HG02884 (cell line): ENCODE measurements around the gene TCEA2.
"Not testable (repeated sequence)": the region's sequence is repeated elsewhere in the genome, so short reads cannot be mapped to it uniquely, and the experiment has no call there.

Experiments
- ATAC-seq: cut with Tn5 transposase; IDR thresholded peaks from one replicate; pipeline ENCODE4 v1.9.1; 2021; ENCODE audit warnings: mild to moderate bottlenecking, moderate library complexity; ENCODE audit not compliant: unreplicated experiment

TCEA2 gene

GRCh38 chr20:64076061-64076997, 13.3 kb downstream of the TCEA2 start:
- ATAC-seq: no peak

- no peak for ATAC-seq
Measured at GRCh38 chr20:64077094-64077493, 14.1 kb downstream of the TCEA2 start.

DNA sequence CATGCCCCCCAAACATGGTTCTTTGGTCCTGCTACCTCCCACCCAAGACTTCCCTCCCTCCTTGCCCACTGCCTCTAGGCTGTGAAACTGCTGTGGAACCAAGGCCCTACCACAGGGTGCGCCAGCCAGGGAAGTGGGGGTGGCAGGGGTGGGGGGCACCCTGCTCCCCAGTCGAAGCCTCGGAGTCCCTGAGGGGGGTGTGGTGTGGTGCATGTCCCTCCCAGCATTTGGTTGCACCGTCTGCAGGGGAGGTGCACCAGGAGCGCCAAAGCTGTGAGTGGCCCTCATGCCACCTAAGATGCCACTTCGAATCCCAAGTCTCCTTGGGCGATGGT, 14.5 kb downstream of the TCEA2 start:
- no peak for ATAC-seq

DNA sequence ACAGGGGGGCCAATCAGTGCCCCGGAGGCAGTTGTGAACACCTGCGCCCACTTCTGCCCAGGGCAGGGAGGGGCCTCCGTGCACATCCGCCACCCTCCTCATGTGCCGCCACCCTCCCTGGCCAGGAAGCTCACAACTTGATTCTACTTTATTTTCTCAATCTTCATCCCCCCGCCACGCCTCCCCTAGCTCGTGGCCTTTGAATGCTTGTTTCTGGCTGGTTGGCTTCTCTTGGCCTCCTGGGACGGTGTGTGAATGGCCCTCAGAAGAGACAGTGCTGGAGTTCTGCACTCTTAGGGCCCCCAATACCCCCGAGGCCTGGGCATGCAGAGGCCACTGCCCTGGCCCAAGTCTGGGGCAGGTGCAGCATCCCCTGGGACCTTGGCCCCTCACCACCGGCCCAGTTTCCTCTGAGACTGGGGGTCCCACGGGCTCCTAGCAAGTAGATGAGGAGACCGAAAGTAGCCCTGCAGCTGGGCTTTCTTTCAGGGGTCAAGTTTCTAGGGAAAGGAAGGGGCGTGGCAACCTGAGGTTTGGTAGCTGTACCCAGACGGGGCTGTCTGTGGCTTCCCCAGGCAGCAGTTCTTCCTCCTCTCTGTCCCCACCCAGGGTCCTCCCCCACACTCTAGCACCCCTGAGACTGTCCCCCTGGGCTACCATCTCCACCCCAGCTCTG, 15.0 kb downstream of the TCEA2 start:
- no peak for ATAC-seq

DNA sequence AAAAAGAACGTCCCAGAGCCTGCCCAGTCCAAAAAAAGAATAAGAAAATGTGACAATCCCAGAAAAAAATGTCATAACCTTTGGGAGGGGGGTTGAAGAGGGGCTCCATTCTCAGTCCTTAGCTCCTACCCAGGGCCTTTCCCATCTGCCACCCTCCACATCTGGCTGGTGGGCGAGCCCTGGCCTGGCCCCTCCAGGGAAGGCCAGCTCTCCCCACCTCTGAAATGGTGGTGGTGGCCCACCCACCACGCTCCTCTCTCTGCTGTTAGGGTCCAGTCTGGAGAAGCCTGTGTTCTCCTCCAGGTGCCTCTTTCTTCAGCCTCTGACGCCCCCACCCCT, 15.9 kb downstream of the TCEA2 start:
- no peak for ATAC-seq

- ATAC-seq: no peak
Measured at GRCh38 chr20:64079273-64080012, 16.4 kb downstream of the TCEA2 start, which contains the start of gene RGS19. Gene RGS19 (minus strand): TSS chr20:64079518. CDS start chr20:64076886, 2,632 bp downstream.

DNA sequence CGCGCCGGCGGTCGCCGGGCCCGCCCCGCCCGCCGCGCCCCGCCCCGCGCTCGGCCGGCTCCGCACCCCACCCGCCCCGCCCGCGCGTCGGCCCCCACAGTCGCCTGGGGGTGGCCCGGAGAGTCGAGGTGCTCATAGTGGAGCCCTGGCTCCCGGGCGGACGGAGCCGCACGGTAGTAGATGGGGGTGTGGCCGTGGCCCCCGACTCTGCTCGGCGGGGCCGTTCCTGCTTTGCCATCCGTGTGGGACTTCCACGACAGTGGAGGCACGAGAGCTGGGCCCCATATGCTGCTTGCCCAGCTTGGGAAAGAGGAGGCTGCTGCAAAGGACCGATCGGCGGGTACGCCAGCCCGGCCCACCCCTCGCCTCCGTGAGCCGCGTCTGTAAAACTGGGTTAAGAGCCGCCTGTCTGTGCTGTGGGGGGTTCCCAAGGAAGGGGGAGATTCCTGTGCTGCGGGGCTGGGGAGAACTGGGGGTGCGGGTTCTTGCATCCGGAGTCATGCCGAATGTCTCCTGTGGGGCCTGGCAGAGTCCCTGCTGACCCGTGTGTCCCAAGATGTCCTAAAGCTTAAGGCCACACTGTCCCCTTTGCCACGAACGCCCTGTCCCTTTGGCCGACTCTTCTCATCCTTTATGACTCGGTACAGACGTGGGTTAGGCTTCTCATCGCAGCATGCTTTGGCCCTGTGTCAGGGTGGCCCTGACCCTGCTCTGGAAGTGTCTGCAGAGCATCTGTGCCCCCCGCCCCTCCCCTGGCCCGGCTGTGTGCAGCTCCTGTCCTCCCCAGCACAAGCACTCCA, 17.2 kb downstream of the TCEA2 start, which contains the start of gene OPRL1:
Gene OPRL1, plus strand, starts transcription at position 70 of the 800 bp plus-strand sequence. CDS start 12,639 bp downstream, outside the sequence.
- no peak for ATAC-seq

- ATAC-seq: no peak
Measured at GRCh38 chr20:64080813-64081623, 18.0 kb downstream of the TCEA2 start.

GRCh38 chr20:64081624-64081964, 18.6 kb downstream of the TCEA2 start:
- no peak for ATAC-seq

- no peak for ATAC-seq
Measured at GRCh38 chr20:64082126-64082731, 19.2 kb downstream of the TCEA2 start.

- no peak for ATAC-seq
Measured at GRCh38 chr20:64082820-64083377, 19.9 kb downstream of the TCEA2 start.

DNA sequence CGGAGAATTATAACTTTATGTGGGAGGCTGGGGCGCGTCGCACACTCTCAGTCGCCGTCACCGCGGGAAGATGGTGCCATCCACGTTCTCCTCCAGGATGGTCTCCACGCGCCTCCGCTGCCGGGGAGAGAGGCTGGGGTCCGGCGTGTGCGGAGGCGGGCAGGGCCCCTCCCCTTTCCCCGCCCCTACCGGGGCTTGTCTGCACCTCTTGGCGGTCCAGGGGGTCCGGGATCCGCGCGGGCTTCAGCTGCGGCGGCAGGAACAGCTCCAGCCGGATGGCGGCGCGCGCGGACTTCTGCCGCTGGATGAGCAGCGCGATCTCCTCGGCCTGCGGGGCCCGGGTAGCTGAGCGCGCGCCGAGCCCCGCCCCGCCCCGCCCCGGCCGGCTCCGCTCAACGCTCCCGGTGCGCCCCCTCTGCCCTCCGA, 20.4 kb downstream of the TCEA2 start:
- ATAC-seq: no peak

GRCh38 chr20:64083804-64084684, 21.0 kb downstream of the TCEA2 start, which contains the start of gene LKAAEAR1:
Gene LKAAEAR1 (minus strand): TSS chr20:64084398. CDS start chr20:64084219, 179 bp downstream.
- ATAC-seq: no peak

DNA sequence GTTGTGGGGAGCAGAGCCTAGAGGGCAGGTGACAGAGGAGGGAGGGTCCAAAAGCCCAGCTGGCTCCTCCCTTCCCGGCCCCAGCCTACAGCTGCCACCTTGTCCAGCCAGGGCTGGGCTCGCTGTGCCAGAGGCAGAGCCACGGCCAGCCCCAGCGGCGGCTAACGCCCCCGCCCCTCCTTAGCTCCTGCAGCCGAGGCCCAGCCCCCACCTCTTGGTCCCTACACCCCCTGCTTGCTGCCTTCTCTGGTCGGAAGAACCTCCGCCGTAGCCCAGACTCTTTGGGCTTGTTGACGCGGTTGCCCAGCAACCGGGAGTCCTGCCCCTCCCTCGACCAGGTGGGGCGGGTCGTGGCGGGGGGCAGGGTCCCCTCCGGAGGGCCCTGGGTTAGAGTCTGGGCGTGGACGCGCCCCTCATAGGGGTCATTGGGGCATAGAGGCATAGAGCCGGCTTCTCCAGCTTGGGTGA, 21.7 kb downstream of the TCEA2 start:
- ATAC-seq: no peak

DNA sequence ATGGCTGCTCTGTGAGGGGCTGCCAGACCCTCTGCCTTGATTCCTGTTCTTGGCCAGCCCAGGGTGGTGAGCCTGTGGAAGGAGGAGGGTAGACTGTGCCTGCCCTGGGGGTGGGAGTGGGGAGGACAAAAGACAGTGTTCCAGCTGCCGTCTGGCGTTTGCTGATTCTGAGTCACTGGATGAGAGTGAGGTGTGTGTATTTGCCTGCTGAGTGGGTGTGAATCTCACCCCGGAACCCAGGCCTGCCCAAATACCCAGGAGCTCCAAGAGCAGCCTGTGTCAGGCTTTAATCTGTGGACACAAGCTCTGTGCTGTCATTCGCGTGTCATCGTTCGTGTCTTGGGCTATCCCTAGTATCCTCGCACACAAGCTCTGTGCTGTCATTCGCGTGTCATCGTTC, 23.8 kb downstream of the TCEA2 start:
- ATAC-seq: no peak

- ATAC-seq: not testable (repeated sequence)
Measured at GRCh38 chr20:64087226-64087825, 24.3 kb downstream of the TCEA2 start.

- ATAC-seq: not testable (repeated sequence)
Measured at GRCh38 chr20:64088586-64088985, 25.6 kb downstream of the TCEA2 start.
